Measurements from ENCODE around the gene ELAVL2.

DNA sequence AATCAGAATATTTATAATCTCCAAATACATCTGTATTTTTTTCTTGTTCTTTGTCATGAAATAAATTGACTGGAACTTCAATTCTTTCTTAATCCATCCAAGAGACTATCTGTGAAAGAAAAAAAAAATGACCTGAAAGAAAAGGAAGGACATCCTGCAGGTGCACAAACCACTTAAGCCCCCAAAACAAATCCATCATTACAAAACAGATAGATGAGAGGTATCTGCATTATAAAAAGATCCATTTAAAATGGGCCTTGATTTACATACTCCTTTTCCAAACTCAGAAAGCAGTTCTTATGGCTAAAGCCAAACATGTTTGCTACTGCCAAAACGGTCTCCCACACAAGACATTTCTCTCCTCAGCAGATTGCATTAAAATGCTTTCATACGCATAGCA lies 85.5 kb downstream of the ELAVL2 start:
- TF ChIP-seq CTCF (conservative IDR thresholded peaks at IDR 0.05; ENCODE audit: low read depth, low read length) (no peak), SMC3 (IDR thresholded peaks at IDR 0.05; ENCODE audit: low read depth, low read length) (no peak), POLR2A (IDR thresholded peaks at IDR 0.05; ENCODE audit: low read depth, low read length) (no peak), MAFK (IDR thresholded peaks at IDR 0.05; ENCODE audit: low read depth, low read length) (no peak), CEBPB (IDR thresholded peaks at IDR 0.05; ENCODE audit: low read depth, low read length) (no peak), CHD1 (IDR thresholded peaks at IDR 0.05; ENCODE audit: low read depth, low read length) (no peak), MAZ (IDR thresholded peaks at IDR 0.05; ENCODE audit: borderline replicate concordance, low read depth, low read length) (no peak)
